SK-N-MC (cell line): ENCODE data around the gene ESR2.

Experiments
- EZH2 ChIP-seq: fragments of 200-600 bp; sonication (generic); IDR thresholded peaks from one replicate; pipeline ENCODE4 v1.6.1; 2017; ENCODE audit warnings: antibody characterized with exemption
- FOXP2 ChIP-seq: optimal IDR thresholded peaks from 2 replicates; pipeline ENCODE3; 2011; ENCODE audit warnings: mild to moderate bottlenecking, moderate library complexity; ENCODE audit not compliant: insufficient read depth; ENCODE audit errors: extremely low read length, control extremely low read depth
- POLR2AphosphoS5 ChIP-seq: IDR thresholded peaks from 2 replicates; pipeline ENCODE4 v1.6.1; 2012; ENCODE audit warnings: mild to moderate bottlenecking, low read depth, low read length, borderline replicate concordance

DNA sequence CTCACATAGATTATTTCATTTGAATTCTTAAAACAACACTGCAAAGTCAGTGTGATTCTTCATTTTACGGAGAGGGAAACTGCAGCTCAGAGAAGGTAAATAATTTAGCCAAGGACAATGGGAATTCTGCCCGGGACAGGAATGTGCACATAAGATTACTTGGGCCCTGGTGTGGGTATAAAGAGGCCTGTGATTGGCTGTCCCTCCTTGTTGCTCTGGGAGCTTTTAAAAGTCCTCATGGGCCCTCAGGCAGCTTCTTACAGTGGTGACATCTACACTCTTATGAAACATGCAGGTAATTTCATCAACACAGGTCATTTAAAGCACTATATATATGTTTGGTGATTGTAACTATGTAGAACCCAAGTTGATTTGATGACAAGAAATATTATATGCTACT is 100.3 kb downstream of the ESR2 start:
- TF ChIP-seq POLR2AphosphoS5 (no peak), EZH2 (no peak), FOXP2 (no peak)
